ENCODE measurements around the gene TMSB15C.

TMSB15C gene

GRCh38 chrX:104041003-104041402, 35.0 kb downstream of the TMSB15C start:
- no peak for TF ChIP-seq CTCF (IDR thresholded peaks at IDR 0.05; ENCODE audit: low read length, missing control alignments)
- DNase-seq (ENCODE audit: low read depth), result no peak
- no peak overlapping the region for H3K4me3 ChIP-seq (replicated peaks; ENCODE audit: low read depth, low read length)

- no peak within 1 kb of the TSS for H3K4me3 ChIP-seq (replicated peaks; ENCODE audit: low read depth, low read length)
- DNase-seq (ENCODE audit: low read depth), result no peak
- no peak for TF ChIP-seq CTCF (IDR thresholded peaks at IDR 0.05; ENCODE audit: low read length, missing control alignments)
Measured at GRCh38 chrX:104039689-104040505, 36.1 kb downstream of the TMSB15C start, which contains the start of gene H2BW2. H2BW2 (plus strand) TSS chrX:104039956; CDS start chrX:104039995, 39 bp downstream.

Data from fibroblast of pulmonary artery (primary cell).